Glomerular visceral epithelial cell (primary cell): Measurements from ENCODE around the gene CAPZA1.

Source experiments
- DNase-seq: peaks from one replicate; pipeline ENCODE4 v3.0.0-alpha.2; 2016; ENCODE audit errors: extremely low spot score

The CAPZA1 gene

DNA sequence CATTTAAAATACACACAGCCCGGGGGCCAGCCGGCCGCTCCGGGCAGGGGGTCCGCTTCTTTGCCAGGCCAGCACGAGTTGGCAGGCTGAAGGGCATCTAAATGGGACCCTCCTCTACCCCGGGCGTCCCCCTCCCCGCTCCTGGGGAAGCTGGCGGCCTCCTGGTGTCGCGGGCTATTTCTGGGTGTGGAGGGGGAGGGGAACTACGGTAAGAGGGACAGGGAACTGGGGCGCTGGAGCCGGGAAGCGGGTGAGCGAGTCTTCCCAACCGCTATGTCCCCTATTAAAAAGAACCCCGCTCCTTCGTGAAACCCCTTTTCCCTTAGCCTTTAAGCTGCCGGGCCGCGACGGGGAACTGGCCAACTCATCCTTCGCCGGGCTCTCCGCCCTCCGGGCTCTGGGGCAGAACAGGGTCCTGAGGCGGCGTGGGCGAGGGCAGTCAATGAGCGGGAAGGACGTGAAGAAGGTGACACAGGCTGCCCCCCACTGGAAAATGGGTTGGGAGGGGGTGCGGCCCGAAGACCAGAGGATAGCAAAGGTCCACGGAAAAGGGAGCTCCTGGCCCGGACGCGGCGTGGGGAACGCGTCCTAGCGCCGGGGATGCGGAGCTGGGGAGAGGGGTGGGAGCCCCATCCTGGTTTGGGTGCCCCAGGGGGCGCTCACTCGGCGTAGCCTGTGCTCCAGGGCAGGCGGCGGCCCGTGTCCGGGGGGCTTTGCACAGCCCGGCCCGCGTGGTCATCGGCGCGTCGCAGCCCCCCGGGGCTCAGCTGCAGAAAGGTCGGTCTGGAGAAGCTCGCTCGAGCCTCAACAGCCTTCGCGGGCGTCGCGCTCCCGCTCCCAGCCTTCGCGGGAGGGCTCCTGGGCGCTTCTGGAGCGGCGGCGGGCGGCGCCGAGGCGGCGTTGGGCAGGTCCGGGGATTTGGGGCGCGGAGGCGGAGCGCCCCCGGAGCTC lies 95.0 kb downstream of the CAPZA1 start:
- DNase-seq = no peak

DNA sequence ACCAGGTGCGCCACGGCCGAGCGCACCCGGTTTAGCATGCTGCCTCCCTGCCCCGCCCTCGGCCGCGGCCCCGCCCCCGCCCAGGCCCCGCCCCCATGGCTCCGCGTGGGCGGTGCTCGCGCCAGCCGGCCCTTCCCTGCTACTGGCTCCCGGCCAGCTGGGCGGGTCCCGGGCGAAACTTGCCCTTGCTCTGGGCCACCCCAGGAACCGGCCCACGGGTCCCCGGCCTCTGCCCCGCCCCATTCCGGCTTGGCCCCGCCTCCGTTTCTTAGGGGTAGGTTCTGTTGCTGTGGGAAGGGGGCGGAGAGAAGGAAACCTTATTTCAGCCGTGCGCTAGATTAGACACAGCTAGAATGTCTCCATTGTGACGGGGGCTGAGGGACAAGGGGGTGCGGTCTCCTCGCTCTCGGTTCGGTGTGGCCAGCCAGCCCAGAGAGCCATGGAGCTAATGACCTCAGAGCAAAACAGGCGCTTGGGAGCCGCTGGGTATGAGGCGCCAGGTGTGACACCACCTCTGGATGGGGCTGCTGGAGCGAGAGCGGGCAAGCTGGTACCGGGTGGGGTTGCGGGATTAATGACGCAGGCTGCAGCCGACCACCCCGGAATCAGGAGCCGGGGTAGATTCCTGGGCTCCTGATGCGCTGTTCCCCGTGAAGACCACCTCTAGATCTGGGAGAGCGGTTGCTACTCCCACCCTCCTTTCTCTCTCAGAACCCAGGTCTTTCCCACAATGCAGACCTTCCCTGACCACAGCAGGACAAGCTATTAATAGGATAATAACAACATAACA lies 95.8 kb downstream of the CAPZA1 start, which contains the start of gene PPM1J:
Gene PPM1J, minus strand, starts transcription at position 69 of the 790 bp plus-strand sequence. Its CDS starts 31 bp downstream, at position 38.
- peak; percentile 97 for DNase-seq

DNA sequence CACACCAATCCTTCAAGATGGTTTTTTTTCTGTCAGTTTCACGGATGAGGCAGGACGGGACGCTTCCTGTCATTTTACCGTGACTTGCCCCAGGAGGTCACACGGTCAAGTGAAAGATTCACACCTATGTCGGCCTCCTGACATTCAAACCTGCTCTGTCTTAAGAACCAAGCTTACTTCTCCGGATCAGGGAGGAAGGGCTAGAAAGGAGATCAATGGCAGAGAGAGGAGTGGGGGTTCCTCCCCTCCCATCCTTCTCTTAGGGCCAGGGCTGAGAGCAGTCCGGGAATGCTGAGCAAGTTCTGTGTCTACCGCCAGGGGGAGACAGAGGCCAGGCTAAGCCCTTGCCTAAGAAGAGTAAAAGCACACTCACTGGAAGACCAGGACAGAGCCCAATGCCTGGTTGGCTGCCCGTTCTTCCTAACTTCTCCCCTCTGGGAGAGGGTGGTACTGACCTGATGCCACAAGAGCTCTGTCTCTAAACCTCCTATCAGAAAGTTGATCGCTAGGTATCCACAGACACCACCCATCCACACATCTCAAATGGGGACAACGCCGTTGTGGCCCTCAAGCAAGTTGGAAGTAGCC lies 96.6 kb downstream of the CAPZA1 start:
- peak; percentile 92 for DNase-seq

DNA sequence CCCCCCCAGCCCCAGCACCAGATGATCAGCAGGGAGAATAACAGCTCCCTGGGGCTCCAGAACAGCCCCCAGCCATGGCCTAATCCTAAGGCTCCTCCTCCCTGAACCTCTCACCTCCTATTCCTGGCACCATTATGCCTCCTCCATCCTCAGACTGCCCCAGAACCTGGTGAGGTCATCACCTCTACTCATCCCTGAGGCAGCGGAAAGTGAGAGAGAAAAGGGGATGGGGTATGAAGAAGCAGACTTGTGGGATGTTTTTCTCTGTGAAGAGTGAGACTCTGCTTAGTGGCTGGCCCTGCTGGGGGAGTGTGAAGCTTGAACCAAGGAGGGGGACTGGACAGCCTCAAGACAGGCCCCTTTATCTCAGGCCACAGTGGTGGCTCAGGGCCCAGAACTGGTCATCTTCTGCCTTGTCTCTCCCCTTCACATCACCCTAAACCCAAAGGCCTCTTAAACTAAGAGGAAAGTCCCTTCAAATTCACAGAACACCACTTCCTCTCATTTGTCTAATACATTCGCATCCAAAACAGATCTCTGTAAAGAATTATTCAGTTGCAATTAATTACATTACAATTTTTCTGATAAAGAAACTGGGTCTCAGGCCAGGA lies 97.7 kb downstream of the CAPZA1 start:
- no peak for DNase-seq

DNA sequence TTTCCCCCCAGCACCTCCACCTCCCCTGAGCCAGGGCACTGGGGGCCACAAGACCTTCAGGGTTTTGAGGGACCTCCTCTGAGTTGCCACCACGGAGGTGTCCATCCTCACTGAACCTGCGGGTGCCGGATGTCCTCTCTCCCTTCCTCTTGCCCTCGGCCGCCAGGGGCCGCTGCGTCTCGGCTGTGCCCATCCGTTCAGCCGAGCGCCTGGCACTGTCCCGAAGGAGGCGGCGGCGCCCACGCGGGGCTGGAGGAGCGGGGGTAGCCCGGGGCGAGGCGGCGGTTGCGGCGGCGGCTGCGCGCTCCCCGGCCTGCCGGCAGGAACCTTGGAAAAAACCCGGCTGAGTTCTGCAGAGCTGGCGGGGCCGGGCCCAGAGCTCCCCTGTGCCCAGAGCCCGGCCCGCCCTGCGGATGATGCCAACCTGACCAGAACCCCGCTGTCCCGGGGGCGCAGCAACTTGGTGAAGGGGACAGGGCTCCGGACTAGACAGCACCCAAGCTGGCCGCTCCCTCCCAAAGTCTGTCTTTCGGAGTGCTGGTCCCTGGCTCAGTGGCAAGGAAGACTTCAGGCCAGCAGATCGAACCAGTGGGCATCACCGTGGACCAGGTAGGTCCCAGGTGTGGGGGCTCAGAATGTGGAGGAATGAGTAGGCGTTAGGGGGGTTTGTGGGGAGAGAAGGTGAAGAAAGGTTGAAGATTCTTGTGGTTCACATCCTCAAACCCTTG lies 99.2 kb downstream of the CAPZA1 start:
- DNase-seq = peak; percentile 78

DNA sequence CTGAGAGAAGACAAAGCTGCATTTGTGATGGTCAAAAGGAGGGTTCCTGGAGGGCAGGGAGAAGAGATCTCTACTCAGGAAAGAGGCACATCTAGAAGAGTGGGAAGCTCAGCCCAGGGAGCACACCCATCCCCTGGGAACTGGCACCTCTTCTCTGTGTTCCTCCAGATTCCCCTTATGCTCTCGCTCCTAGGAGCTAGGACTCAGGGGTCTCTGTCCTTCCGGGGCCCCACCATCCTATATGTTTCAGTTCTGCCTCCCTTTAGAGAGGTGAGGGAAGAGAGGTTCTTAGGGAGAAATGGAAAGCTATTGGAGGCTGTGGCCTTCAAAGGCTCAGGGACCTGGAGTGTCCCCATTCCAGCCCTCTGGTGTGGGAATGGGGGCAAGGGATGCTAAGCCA lies 100.1 kb downstream of the CAPZA1 start:
- no peak for DNase-seq

DNA sequence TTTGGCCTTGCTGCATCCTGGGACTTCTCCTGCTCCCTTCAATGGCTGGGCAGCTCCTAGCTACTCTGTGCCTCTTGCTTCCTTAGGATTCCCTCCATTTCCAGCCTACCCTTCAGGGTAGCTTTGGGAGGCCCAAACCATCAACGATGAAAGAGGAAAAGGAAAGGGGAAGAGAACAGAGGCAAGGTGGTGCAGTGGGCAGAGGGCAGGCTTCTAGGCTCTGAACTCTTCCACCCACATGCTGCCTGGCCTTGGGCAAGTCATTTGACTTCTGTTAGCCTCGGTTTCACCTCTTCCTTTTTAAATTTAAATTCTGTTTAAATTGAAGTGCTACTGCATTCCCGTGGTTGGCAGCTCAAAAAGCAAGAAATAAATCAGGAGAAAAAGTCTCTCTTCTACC lies 101.2 kb downstream of the CAPZA1 start:
- no peak for DNase-seq
